DMS53 treated with DMSO at 0.1 percent for 48 hours (cell line): ENCODE measurements around the gene GNG4.

ENCODE experiments used
- DNase-seq: peaks from one replicate; lab custom pipeline; 2025; ENCODE audit not compliant: unreplicated experiment; lab: John Stamatoyannopoulos, UW

The GNG4 gene

DNA sequence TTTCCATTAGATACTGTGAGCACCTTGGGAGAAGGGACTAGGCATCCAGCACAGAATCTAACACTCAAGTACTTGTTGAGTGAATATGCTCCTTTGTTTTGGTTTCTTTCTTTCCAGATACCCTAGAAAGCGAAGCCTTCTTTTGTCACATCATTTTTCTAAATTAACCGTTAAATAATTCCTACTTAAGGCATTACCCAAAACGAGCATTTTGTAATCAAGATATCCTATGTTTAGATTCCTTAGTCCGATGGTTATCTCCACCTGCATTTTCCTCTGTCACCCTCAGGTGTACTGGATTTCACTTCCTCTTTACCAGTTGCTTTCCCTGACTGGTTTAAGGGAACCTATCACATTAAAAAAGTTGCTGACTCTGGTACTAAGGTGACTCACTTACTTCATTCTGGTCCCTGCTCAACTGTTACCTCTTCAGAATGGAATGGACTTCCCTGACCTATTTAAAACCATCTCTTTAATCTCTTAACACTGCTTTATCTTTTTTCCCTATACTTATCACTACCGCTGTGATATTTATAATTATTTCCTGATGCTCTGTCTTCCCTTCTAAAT, 148.5 kb downstream of the GNG4 start:
- no peak for DNase-seq
